ENCODE data around the gene CXorf38. TPM values are rescaled to one million over a fixed set of nuclear protein-coding genes. Genes with fewer than 3 reads are reported as not detected.
"Not testable (repeated sequence)": the region's sequence is repeated elsewhere in the genome, so short reads cannot be mapped to it uniquely, and the experiment has no call there.

The CXorf38 gene
- total and polyA plus RNA-seq, 3 experiments from 2014 or later: 16.5 to 38.0 (median 16.7) TPM

DNA sequence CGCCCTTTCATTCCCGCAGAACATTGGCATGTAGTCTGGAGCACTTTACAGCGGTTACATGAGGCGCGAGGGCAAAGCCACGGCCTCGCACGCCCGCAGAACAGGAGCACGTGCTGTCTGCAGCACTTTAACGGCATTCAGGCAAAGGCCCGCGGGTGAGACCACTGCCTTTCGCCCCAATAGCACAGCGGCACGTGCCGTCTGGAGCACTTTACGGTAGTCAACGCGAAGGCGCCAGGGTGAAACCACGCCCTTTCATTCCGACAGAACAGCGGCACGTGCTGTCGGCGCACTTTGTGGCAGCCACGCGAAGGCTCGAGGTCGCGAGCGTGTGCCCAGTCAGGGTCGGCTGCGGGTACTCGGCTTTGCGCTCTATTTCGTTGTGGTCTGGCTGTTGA lies 24.2 kb downstream of the CXorf38 start, which contains the start of gene MPC1L:
MPC1L (plus strand) TSS at position 290 of the 398 bp plus-strand sequence. CDS start 138 bp downstream, outside the sequence.
- H3K4me1 Mint-ChIP-seq: no peaks in the 10 kb centered on the region
- no peaks in the 10 kb centered on the region for H3K9me3 Mint-ChIP-seq
- CTCF ChIA-PET: no interaction called here
- no peak within 1 kb of the TSS for H3K4me3 Mint-ChIP-seq
- peak within 1 kb of the TSS in 1 of 8 donors; percentile 0 for H3K27ac Mint-ChIP-seq
- H3K36me3 Mint-ChIP-seq: peaks cover 0 to 18% (median 8%) of the 10 kb centered on the region in 3 donors
- H3K27ac ChIP-seq (ENCODE audit: low read depth, low read length): no peak within 1 kb of the TSS
- H3K4me1 ChIP-seq (ENCODE audit: insufficient read depth, low read length): no peaks in the 10 kb centered on the region
- POLR2A ChIA-PET: no interaction called here
- H3K9me3 ChIP-seq (ENCODE audit: low read length): no peaks in the 10 kb centered on the region
- H3K27me3 ChIP-seq (ENCODE audit: insufficient read depth, low read length, poor library complexity, severe bottlenecking): no peaks in the 10 kb centered on the region
- H3K4me3 ChIP-seq (ENCODE audit: low read length): no peak within 1 kb of the TSS
- DNase-seq: no peak
- H3K27me3 Mint-ChIP-seq: no peaks in the 10 kb centered on the region
- no peaks in the 10 kb centered on the region for H3K36me3 ChIP-seq (ENCODE audit: insufficient read depth, low read length)

DNA sequence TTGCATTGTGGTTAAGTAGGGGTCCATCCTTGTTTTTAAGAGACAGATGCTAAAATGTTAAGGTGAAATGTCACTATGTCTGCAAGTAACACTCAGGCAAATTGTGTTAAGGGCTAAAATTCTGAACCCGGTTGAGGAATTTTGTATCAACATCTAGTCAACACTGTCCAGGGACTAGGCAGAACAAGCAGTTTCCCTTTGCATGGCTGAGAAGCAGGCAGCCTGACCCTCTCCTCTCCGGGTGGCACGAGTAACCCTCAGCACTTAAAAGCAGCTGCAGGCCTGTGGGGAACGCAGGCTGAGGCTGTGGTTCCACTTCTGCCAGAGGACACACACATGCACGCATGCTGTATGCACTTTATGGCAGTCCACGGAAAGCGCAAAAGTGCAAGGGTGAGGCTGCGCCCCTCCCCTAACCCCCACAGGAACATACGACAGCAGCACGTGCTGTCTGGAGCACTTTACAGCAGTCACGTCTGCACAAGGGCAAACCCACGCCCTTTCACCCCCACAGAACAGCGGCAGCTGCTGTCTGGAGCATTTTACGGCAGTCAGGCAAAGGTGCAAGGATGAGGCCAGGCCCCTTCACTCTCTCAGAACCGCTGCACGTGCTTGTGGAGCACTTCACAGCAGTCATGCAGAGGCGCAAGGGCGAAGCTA lies 24.8 kb downstream of the CXorf38 start:
- ChIA-PET POLR2A (no interaction called here), CTCF (no interaction called here)
- no peak for DNase-seq
- H3K9me3 Mint-ChIP-seq: no peaks in the 10 kb centered on the region
- Histone ChIP-seq H3K36me3 (ENCODE audit: insufficient read depth, low read length) (no peaks in the 10 kb centered on the region), H3K4me1 (ENCODE audit: insufficient read depth, low read length) (no peaks in the 10 kb centered on the region), H3K27ac (ENCODE audit: low read depth, low read length) (no peak overlapping the region), H3K27me3 (ENCODE audit: insufficient read depth, low read length, poor library complexity, severe bottlenecking) (no peaks in the 10 kb centered on the region), H3K9me3 (ENCODE audit: low read length) (no peaks in the 10 kb centered on the region), H3K4me3 (ENCODE audit: low read length) (no peak overlapping the region)
- no peak overlapping the region for H3K4me3 Mint-ChIP-seq
- no peaks in the 10 kb centered on the region for H3K27me3 Mint-ChIP-seq
- no peak overlapping the region for H3K27ac Mint-ChIP-seq
- H3K4me1 Mint-ChIP-seq: no peaks in the 10 kb centered on the region
- peaks cover 0 to 12% (median 4%) of the 10 kb centered on the region in 3 donors for H3K36me3 Mint-ChIP-seq

DNA sequence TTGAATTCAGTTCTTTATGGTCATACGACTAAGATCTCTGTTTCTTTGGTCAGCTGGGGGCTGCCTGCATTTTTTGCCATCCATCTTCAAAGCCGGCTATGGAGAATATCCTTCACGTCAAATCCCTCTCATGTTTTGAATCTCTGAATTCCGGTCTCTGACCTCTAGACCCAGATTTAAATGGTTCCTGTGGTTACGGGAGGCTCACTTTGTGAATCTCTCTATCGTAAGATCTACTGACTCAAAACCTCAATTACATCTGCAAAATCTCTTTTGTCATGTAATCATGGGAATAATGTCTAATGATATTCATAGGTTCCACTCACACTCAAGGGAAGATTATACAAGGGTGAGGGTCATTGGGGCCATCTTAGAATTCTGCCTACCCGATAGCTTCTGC lies 29.8 kb downstream of the CXorf38 start:
- no peak for DNase-seq
- Mint-ChIP-seq H3K27me3 (no peaks in the 10 kb centered on the region), H3K9me3 (no peaks in the 10 kb centered on the region), H3K36me3 (no peaks in the 10 kb centered on the region), H3K4me3 (no peak overlapping the region), H3K27ac (no peak overlapping the region), H3K4me1 (no peaks in the 10 kb centered on the region)
- H3K27me3 ChIP-seq (ENCODE audit: insufficient read depth, low read length, poor library complexity, severe bottlenecking): no peaks in the 10 kb centered on the region
- H3K4me1 ChIP-seq (ENCODE audit: insufficient read depth, low read length): no peaks in the 10 kb centered on the region
- no peaks in the 10 kb centered on the region for H3K9me3 ChIP-seq (ENCODE audit: low read length)
- no peak overlapping the region for H3K4me3 ChIP-seq (ENCODE audit: low read length)
- CTCF ChIA-PET: interaction anchor here (0.5 kb wide), 1 partner anchor 165 kb away, joined by 3 read pairs; no protein-coding TSS in a partner anchor
- POLR2A ChIA-PET: no interaction called here
- H3K27ac ChIP-seq (ENCODE audit: low read depth, low read length): no peak overlapping the region
- H3K36me3 ChIP-seq (ENCODE audit: insufficient read depth, low read length): no peaks in the 10 kb centered on the region

DNA sequence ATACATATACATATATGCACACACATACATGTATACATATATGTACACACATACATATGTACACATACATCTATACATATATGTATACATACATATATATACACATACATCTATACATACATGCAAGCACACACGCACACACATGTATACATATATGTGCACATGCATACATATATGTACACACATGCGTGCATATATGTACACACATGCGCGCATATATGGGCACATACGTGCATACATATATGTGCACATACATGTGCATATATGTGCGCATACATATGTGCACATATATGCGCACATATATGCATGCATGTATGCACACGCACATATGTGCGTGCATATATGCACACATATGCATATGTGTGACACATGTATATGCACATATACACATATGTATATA lies 31.4 kb downstream of the CXorf38 start:
- Histone ChIP-seq H3K27me3 (ENCODE audit: insufficient read depth, low read length, poor library complexity, severe bottlenecking) (no peaks in the 10 kb centered on the region), H3K4me3 (ENCODE audit: low read length) (no peak overlapping the region), H3K36me3 (ENCODE audit: insufficient read depth, low read length) (no peaks in the 10 kb centered on the region), H3K9me3 (ENCODE audit: low read length) (no peaks in the 10 kb centered on the region), H3K4me1 (ENCODE audit: insufficient read depth, low read length) (no peaks in the 10 kb centered on the region), H3K27ac (ENCODE audit: low read depth, low read length) (no peak overlapping the region)
- Mint-ChIP-seq H3K27ac (peak overlapping the region in 1 of 8 donors; percentile 58), H3K4me1 (no peaks in the 10 kb centered on the region), H3K36me3 (no peaks in the 10 kb centered on the region), H3K9me3 (no peaks in the 10 kb centered on the region), H3K4me3 (no peak overlapping the region), H3K27me3 (no peaks in the 10 kb centered on the region)
- CTCF ChIA-PET: no interaction called here
- POLR2A ChIA-PET: no interaction called here
- no peak for DNase-seq

DNA sequence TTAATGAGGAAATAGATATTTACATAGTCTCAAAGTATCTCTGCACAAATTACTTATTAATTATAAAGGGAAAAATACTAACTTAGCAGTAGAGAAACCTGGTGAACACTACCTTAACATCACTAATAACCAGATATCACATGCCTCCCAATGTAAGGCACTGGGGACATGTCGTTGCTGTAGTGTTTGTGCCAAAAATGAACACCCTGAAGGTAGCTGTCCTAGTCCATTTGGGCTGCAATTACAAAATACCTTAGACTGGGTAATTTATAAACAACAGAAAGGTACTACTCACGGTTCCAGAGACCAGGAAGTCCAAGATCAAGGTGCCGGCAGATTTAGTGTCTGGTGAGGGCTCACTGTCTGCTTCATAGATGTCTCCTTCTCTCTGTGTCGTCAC lies 34.9 kb downstream of the CXorf38 start:
- no peaks in the 10 kb centered on the region for H3K4me1 Mint-ChIP-seq
- H3K27ac Mint-ChIP-seq: no peak overlapping the region
- H3K36me3 ChIP-seq (ENCODE audit: insufficient read depth, low read length): no peaks in the 10 kb centered on the region
- no peaks in the 10 kb centered on the region for H3K9me3 ChIP-seq (ENCODE audit: low read length)
- DNase-seq: no peak
- H3K36me3 Mint-ChIP-seq: no peaks in the 10 kb centered on the region
- H3K9me3 Mint-ChIP-seq: no peaks in the 10 kb centered on the region
- no peak overlapping the region for H3K27ac ChIP-seq (ENCODE audit: low read depth, low read length)
- no peak overlapping the region for H3K4me3 ChIP-seq (ENCODE audit: low read length)
- CTCF ChIA-PET: no interaction called here
- no peak overlapping the region for H3K4me3 Mint-ChIP-seq
- POLR2A ChIA-PET: no interaction called here
- H3K27me3 ChIP-seq (ENCODE audit: insufficient read depth, low read length, poor library complexity, severe bottlenecking): no peaks in the 10 kb centered on the region
- H3K27me3 Mint-ChIP-seq: no peaks in the 10 kb centered on the region
- H3K4me1 ChIP-seq (ENCODE audit: insufficient read depth, low read length): no peaks in the 10 kb centered on the region

DNA sequence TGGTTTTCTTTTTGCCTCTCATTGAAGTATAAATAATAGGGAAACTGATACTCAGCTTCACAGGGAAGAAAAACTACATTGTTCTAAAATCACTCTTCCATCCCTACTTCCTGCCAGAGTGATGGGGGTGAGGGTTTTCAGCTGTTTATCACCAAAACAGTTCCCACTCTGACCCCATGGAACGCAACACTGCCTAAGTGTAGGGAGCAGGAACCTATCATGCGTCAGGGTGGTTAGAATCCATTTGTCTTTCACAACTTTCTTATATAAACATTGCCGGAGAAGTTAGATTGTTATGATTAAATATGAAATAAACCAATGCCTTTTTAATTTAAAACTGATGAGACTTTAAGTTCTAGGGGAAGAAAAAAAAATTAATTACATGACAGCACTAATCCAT lies 40.0 kb downstream of the CXorf38 start:
- no peak overlapping the region for H3K4me3 ChIP-seq (ENCODE audit: low read length)
- Mint-ChIP-seq H3K9me3 (no peaks in the 10 kb centered on the region), H3K4me1 (no peaks in the 10 kb centered on the region), H3K27me3 (peaks cover 0 to 4% of the 10 kb centered on the region in 2 donors), H3K27ac (no peak overlapping the region), H3K4me3 (no peak overlapping the region), H3K36me3 (peaks cover 3 to 28% (median 8%) of the 10 kb centered on the region in 3 donors)
- H3K36me3 ChIP-seq (ENCODE audit: insufficient read depth, low read length): no peaks in the 10 kb centered on the region
- ChIA-PET POLR2A (no interaction called here), CTCF (no interaction called here)
- DNase-seq: no peak
- H3K9me3 ChIP-seq (ENCODE audit: low read length): no peaks in the 10 kb centered on the region
- H3K4me1 ChIP-seq (ENCODE audit: insufficient read depth, low read length): no peaks in the 10 kb centered on the region
- no peaks in the 10 kb centered on the region for H3K27me3 ChIP-seq (ENCODE audit: insufficient read depth, low read length, poor library complexity, severe bottlenecking)
- no peak overlapping the region for H3K27ac ChIP-seq (ENCODE audit: low read depth, low read length)

DNA sequence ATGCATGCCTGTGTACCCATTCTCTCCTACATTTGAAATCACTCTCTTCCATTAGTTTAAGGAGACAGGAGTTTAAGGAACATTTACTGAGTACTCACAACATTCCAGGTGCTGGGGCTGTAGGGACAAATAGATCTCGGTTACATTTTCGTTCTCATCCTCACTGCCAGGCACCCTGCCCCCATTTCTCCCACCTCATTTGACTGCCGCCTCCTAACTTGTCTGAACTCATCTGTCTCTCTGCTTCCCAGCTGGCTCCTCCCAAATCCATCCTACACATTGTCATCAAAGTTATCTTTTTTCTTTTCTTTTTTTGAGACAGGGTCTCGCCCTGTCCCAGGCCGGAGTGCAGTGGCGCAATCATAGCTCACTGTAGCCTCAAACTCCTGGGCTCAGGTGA lies 43.9 kb downstream of the CXorf38 start:
- ChIA-PET POLR2A (interaction anchor here (0.7 kb wide), 1 partner anchor 84 kb away, joined by 5 read pairs; no protein-coding TSS in a partner anchor), CTCF (no interaction called here)
- H3K27me3 Mint-ChIP-seq: peaks cover 0 to 4% of the 10 kb centered on the region in 2 donors
- H3K36me3 Mint-ChIP-seq: peaks cover 8 to 56% (median 22%) of the 10 kb centered on the region in 3 donors
- Histone ChIP-seq H3K9me3 (ENCODE audit: low read length) (no peaks in the 10 kb centered on the region), H3K27ac (ENCODE audit: low read depth, low read length) (no peak overlapping the region), H3K27me3 (ENCODE audit: insufficient read depth, low read length, poor library complexity, severe bottlenecking) (no peaks in the 10 kb centered on the region), H3K36me3 (ENCODE audit: insufficient read depth, low read length) (no peaks in the 10 kb centered on the region), H3K4me3 (ENCODE audit: low read length) (no peak overlapping the region), H3K4me1 (ENCODE audit: insufficient read depth, low read length) (no peaks in the 10 kb centered on the region)
- H3K4me3 Mint-ChIP-seq: no peak overlapping the region
- no peaks in the 10 kb centered on the region for H3K9me3 Mint-ChIP-seq
- DNase-seq: no peak
- H3K4me1 Mint-ChIP-seq: no peaks in the 10 kb centered on the region
- H3K27ac Mint-ChIP-seq: peak overlapping the region in 3 of 8 donors; percentile 31 to 79 (median 55)

DNA sequence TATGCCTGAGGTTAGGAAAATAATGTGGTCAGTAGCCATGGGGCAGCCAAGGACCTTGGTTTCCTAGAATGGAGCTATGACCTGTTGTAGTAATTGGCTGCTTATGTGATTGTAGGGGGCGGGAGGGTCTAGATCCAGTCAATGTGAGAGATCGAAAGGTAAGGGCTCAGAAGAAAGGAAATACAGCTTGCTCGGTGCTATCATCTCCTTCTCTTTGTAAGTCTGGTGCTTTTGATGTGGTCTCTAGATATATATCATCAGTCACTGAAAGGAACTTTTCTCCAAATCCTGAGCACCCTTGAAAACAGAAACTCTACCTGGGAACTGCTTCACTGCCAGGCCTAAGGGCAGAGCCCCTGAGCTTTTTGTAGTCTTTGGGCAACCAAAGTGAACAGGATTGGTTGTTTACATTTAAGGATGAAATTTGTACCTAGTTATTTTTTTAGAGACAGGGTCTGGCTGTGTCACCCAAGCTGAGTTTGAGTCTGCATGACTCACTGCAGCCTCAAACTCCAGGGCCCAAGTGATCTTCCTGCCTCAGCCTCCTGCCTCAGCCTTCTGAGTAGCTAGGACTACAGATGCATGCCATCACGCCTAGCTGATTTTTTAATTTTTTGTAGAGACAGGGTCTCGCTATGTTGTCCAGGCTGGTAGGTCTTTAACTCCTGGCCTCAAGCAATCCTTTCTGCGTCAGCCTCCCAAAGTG lies 57.6 kb downstream of the CXorf38 start:
- H3K4me3 Mint-ChIP-seq: peak overlapping the region in 4 of 7 donors; percentile 1 to 64 (median 41)
- H3K4me1 ChIP-seq (ENCODE audit: insufficient read depth, low read length); H3K27ac ChIP-seq (ENCODE audit: low read depth, low read length); H3K36me3 ChIP-seq (ENCODE audit: insufficient read depth, low read length); POLR2A ChIA-PET; H3K9me3 Mint-ChIP-seq; H3K27me3 ChIP-seq (ENCODE audit: insufficient read depth, low read length, poor library complexity, severe bottlenecking); H3K4me3 ChIP-seq (ENCODE audit: low read length); H3K9me3 ChIP-seq (ENCODE audit: low read length): not testable (repeated sequence)
- CTCF ChIA-PET: interaction anchor here (0.6 to 2.0 kb wide), 2 partner anchors 9 to 46 kb away, joined by 3 to 4 read pairs; partner anchors contain the start of gene ATP6AP2
- H3K36me3 Mint-ChIP-seq: peaks cover 5 to 44% (median 9%) of the 10 kb centered on the region in 3 donors
- H3K4me1 Mint-ChIP-seq: peaks cover 19 to 38% (median 32%) of the 10 kb centered on the region in 3 donors
- H3K27ac Mint-ChIP-seq: peak overlapping the region in 6 of 8 donors; percentile 24 to 64 (median 52)
- DNase-seq: peak in 2 of 5 donors; percentile 30 to 58
- peaks cover 0 to 12% of the 10 kb centered on the region in 2 donors for H3K27me3 Mint-ChIP-seq

Data from CD8-positive, alpha-beta memory T cell (primary cell).